Choroid plexus epithelial cell (primary cell): ENCODE results near the gene METTL4.
A peak's percentile ranks its signal among the peaks of the same experiment; 100 is the strongest.
"Not testable (repeated sequence)": the region's sequence is repeated elsewhere in the genome, so short reads cannot be mapped to it uniquely, and the experiment has no call there.

ENCODE experiments used
- DNase-seq: peaks from one replicate; pipeline ENCODE4 v3.0.0-alpha.2; 2010; ENCODE audit warnings: low read depth
- H3K4me3 ChIP-seq: 2 replicates; pipeline ENCODE4 v1.5.1; 2011; ENCODE audit warnings: low read depth, mild to moderate bottlenecking, control low read depth, low read length, moderate library complexity
- TF ChIP-seq, protein P1 (sequence below): conservative IDR thresholded peaks from 2 replicates; pipeline ENCODE4 v1.5.1; 2011; ENCODE audit warnings: low read depth, mild to moderate bottlenecking, control low read depth, inconsistent platforms, low read length, moderate library complexity

The METTL4 gene

DNA sequence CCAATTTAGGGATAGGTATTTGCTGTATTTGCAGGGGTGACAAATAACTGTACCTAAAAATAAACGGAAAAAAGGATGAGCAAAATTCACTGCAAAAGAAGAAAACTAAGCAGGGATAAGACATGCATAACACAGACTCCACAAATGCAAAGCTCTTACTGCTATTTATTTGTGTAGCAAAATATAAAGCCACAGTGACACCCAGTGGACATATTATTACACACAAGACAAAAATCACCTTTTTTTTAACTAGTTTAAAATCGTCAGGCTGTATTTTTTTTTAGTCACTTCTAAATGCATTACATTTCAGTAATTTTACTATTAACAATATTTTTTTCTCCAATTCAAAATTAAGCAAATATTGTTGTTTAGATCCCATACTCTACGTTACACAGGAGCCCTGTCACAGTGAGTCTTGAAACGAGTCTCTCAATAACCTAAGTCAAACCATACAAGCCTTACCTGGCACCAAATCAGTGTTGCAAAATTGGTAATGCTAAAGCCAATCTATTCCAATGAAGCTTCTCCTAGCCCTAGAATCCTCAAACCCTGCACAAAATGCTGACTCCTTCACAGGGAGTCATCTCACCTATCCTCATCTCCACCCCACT is 23.7 kb downstream of the METTL4 start:
- TF ChIP-seq, protein P1, sequence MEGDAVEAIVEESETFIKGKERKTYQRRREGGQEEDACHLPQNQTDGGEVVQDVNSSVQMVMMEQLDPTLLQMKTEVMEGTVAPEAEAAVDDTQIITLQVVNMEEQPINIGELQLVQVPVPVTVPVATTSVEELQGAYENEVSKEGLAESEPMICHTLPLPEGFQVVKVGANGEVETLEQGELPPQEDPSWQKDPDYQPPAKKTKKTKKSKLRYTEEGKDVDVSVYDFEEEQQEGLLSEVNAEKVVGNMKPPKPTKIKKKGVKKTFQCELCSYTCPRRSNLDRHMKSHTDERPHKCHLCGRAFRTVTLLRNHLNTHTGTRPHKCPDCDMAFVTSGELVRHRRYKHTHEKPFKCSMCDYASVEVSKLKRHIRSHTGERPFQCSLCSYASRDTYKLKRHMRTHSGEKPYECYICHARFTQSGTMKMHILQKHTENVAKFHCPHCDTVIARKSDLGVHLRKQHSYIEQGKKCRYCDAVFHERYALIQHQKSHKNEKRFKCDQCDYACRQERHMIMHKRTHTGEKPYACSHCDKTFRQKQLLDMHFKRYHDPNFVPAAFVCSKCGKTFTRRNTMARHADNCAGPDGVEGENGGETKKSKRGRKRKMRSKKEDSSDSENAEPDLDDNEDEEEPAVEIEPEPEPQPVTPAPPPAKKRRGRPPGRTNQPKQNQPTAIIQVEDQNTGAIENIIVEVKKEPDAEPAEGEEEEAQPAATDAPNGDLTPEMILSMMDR: peak; percentile 48
- peak; percentile 86 for DNase-seq
- H3K4me3 ChIP-seq: no peak overlapping the region

DNA sequence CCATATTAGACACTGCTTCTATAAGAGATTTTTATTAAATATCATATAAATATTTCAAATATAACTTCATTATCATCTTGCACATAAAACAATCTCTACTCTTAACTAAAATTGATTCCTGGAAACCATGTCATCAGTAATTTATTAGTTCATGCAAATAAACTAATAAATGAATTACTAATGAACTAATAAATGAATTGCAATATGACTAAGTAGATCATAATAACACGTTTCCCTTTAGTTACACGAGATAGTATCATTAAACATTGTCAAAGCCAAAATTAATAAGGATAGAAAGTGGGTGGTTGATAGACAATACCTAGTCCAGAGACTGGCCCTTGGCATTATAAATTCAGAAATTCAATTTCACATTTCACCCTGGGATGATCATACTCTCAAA is 26.1 kb downstream of the METTL4 start:
- H3K4me3 ChIP-seq: no peak overlapping the region
- TF ChIP-seq, protein P1: no peak
- no peak for DNase-seq

DNA sequence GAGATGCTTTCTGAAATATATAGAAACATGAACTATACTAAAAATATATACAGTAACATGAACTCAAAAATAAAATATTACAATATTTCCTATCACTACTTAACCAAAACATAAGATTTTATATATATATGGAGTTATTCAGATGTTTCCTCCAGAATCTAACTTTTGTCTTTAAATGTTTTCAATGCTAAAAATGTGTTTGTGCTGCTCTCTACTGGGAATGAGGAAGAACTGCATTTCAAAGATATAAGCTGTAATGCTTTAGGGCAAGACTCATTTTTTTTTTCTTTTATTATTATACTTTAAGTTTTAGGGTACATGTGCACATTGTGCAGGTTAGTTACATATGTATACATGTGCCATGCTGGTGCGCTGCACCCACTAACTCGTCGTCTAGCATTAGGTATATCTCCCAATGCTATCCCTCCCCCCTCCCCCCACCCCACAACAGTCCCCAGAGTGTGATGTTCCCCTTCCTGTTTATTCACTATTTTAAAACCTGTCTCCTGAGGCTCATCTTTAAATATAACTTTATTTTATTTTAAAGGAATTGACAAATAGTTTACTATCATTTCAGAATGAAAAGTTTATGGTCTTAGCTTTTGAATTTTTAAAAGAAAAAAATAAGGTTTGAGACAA is 29.3 kb downstream of the METTL4 start:
- TF ChIP-seq, protein P1: peak; percentile 66
- not testable (repeated sequence) for H3K4me3 ChIP-seq
- DNase-seq: peak; percentile 69

DNA sequence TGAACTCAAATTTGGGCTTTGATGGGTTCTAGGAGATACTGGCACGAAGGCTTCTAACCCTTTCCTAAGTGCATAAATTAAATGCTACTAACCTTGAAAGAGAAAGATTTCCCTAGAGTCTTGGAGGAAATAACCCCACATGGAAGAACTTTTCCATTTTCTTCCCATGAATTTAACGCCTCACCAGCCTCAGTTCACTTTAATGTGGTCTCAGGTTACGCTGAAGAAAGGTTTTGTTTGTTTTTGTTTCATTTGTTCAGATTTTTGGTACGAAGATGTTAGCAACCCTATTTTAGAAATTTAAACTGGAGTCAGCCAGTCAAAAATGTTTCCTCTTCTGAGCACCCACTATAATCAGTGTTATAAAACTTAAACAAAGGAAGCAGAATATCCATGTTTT is 30.7 kb downstream of the METTL4 start:
- no peak overlapping the region for H3K4me3 ChIP-seq
- TF ChIP-seq, protein P1: no peak
- peak; percentile 23 for DNase-seq

DNA sequence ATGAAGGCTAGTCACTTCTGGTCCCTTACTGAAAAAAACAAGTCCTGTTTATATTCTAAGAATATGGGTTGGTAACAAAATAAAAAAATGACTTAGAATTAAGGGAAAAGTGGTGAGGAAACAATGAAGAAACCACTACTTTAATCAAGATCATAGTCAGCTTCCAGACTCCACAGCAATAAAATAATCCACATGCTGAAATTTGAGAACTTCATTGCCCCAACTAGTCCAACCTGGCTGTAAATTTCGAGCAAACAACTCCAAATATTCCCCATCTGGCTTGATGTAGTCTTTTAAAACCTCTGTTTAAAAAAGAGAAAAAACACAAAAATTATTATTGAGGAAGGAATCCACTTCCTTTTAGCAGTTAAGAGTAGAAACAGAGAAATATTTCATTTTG is 32.5 kb downstream of the METTL4 start:
- TF ChIP-seq, protein P1: no peak
- peak; percentile 23 for DNase-seq
- no peak overlapping the region for H3K4me3 ChIP-seq

DNA sequence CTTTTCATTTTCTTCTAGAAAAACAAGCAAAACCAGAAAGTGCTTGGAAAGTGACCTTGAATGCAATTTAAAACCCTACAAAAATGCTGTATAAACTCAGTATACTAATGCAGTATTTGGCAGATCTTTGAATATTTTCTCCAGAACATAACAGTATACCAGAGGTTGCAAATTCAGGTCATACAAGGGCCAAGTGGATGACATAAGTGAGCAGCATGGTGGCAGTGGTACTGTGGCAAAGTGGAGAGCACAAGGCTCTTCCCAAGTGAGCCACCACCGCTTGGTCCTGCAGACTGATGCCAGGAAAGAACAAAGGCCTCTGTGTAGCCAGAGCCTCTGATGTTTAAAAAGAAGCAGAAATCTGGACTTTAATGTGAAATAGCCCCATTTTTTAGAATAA is 33.1 kb downstream of the METTL4 start:
- TF ChIP-seq, protein P1: no peak
- H3K4me3 ChIP-seq: no peak overlapping the region
- DNase-seq: peak; percentile 25

DNA sequence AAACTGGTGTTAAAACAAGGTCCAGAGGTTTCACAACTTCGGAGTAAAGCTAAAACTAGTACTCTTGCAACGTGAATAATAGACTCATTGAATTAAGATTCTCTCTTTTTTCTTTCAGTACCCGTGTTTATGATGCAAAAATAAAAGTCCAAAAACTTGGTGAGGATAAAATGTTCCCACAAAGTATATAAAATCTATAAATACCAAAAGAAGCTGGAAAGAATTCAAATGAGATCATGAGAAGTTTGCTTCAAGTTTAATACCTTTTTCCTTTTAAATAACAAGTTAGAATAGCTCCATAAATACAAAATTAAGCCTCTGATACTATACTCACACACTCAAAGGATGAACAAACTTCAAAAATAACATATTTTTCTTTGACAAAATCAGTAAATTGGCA is 34.0 kb downstream of the METTL4 start:
- TF ChIP-seq, protein P1: no peak
- DNase-seq: peak; percentile 22
- no peak overlapping the region for H3K4me3 ChIP-seq
